Measurements from ENCODE around the gene FRAT1. TPM values are rescaled to one million over a fixed set of nuclear protein-coding genes. Genes with fewer than 3 reads are reported as not detected.

The FRAT1 gene
- total and polyA plus RNA-seq, 2 of the 13 experiments (the other 11 are each of a cell fraction or from before 2014, with no cell fraction given) = 1.7 to 2.3 TPM

DNA sequence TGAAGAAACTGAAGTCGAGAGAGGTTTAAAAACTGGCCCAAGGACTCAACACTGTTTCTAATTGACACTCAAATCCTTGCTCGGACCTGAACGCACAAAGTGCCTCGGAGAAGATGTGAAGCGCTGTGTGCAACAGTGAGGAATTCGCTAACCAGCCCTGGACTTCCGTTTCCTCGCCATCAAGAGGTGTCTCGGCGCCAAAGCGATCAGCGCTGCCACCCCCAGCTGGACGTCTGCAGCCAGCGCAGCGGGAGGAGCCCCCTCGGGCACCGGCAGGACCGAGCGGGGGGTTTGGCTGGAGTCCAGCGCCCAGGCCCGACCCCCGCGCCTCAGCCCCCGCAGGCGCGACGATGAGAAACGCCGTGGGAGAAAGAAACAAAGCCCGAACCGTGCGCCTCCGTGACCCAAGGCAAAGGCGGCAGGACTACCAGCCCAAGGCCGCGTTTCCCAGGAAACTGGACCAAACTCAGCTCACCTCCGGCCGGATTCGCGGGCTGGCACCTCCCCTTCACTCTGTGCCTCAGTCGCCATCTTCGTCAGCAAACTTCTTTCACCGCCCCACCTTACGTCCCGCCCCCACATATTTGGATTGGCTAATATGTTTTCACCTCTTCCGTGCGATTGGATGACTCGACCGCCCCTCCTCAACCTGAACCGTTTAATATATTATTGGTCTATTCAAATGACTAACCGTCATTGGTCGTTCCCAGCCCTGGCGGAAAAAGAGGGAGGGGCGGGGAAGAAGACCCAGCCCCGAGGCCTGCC is 26.8 kb upstream of the FRAT1 start, which contains the start of gene ARHGAP19 (continued):
- TF ChIP-seq MTF2 (CRISPR knock-in tag; IDR thresholded peaks at IDR 0.05; ENCODE audit: borderline replicate concordance) (no peak), ZNF232 (CRISPR knock-in tag; IDR thresholded peaks at IDR 0.05; ENCODE audit: borderline replicate concordance) (no peak), RAD21 (CRISPR knock-in tag; IDR thresholded peaks at IDR 0.05) (peak; percentile 76), NPAS2 (CRISPR knock-in tag; IDR thresholded peaks at IDR 0.05; ENCODE audit: borderline replicate concordance) (no peak), SMAD9 (CRISPR knock-in tag; IDR thresholded peaks at IDR 0.05) (peak; percentile 89; the same call in 1 of the 2 replicates), KLF9 (CRISPR knock-in tag; IDR thresholded peaks at IDR 0.05; ENCODE audit: low read depth) (no peak; the same call in 1 of the 2 replicates), SRF (IDR thresholded peaks at IDR 0.05; ENCODE audit: low read depth, low read length) (no peak), PCBP2 (optimal IDR thresholded peaks at IDR 0.05; ENCODE audit: low read depth, low read length, poor library complexity, severe bottlenecking) (no peak), ETV5 (CRISPR knock-in tag; IDR thresholded peaks at IDR 0.05; ENCODE audit: borderline replicate concordance) (peak; percentile 73; the same call in 1 of the 2 replicates), NAIF1 (CRISPR knock-in tag; IDR thresholded peaks at IDR 0.05; ENCODE audit: borderline replicate concordance) (peak; percentile 59), ZNF773 (CRISPR knock-in tag; IDR thresholded peaks at IDR 0.05; ENCODE audit: borderline replicate concordance) (no peak), ZNF343 (CRISPR knock-in tag; IDR thresholded peaks at IDR 0.05) (no peak), MBD4 (IDR thresholded peaks at IDR 0.05; ENCODE audit: borderline replicate concordance, low read length) (no peak), ZNF101 (CRISPR knock-in tag; IDR thresholded peaks at IDR 0.05; ENCODE audit: borderline replicate concordance, low read depth) (no peak), ZNF264 (CRISPR knock-in tag; IDR thresholded peaks at IDR 0.05) (0 out of 2 replicates have a peak, but pooled peaks have one; percentile 21), EHMT2 (IDR thresholded peaks at IDR 0.05; ENCODE audit: borderline replicate concordance, low read depth, low read length) (no peak), ZNF34 (CRISPR knock-in tag; IDR thresholded peaks at IDR 0.05; ENCODE audit: borderline replicate concordance) (no peak), ZNF12 (CRISPR knock-in tag; IDR thresholded peaks at IDR 0.05) (peak; percentile 40; the same call in 1 of the 2 replicates), ZNF563 (CRISPR knock-in tag; IDR thresholded peaks at IDR 0.05) (no peak), ZNF205 (CRISPR knock-in tag; IDR thresholded peaks at IDR 0.05) (no peak), FOSL2 (CRISPR knock-in tag; IDR thresholded peaks at IDR 0.05) (no peak; the same call in none of the 2 replicates), CENPT (CRISPR knock-in tag; IDR thresholded peaks at IDR 0.05; ENCODE audit: low read depth) (no peak)
- TF ChIP-seq, protein P1, sequence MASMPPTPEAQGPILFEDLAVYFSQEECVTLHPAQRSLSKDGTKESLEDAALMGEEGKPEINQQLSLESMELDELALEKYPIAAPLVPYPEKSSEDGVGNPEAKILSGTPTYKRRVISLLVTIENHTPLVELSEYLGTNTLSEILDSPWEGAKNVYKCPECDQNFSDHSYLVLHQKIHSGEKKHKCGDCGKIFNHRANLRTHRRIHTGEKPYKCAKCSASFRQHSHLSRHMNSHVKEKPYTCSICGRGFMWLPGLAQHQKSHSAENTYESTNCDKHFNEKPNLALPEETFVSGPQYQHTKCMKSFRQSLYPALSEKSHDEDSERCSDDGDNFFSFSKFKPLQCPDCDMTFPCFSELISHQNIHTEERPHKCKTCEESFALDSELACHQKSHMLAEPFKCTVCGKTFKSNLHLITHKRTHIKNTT (CRISPR knock-in tag; IDR thresholded peaks at IDR 0.05) = no peak
- TF ChIP-seq, protein P2, sequence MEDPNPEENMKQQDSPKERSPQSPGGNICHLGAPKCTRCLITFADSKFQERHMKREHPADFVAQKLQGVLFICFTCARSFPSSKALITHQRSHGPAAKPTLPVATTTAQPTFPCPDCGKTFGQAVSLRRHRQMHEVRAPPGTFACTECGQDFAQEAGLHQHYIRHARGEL (CRISPR knock-in tag; IDR thresholded peaks at IDR 0.05) = no peak
- TF ChIP-seq, protein P3, sequence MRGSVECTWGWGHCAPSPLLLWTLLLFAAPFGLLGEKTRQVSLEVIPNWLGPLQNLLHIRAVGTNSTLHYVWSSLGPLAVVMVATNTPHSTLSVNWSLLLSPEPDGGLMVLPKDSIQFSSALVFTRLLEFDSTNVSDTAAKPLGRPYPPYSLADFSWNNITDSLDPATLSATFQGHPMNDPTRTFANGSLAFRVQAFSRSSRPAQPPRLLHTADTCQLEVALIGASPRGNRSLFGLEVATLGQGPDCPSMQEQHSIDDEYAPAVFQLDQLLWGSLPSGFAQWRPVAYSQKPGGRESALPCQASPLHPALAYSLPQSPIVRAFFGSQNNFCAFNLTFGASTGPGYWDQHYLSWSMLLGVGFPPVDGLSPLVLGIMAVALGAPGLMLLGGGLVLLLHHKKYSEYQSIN (CRISPR knock-in tag; IDR thresholded peaks at IDR 0.05; ENCODE audit: borderline replicate concordance) = no peak
- TF ChIP-seq, protein P4, sequence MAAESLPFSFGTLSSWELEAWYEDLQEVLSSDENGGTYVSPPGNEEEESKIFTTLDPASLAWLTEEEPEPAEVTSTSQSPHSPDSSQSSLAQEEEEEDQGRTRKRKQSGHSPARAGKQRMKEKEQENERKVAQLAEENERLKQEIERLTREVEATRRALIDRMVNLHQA (CRISPR knock-in tag; IDR thresholded peaks at IDR 0.05) = no peak

All from HepG2 (cell line).